ENCODE measurements around the gene NEURL2. TPM values are rescaled to one million over a fixed set of nuclear protein-coding genes. Genes with fewer than 3 reads are reported as not detected.
"Not testable (repeated sequence)": the region's sequence is repeated elsewhere in the genome, so short reads cannot be mapped to it uniquely, and the experiment has no call there.

NEURL2 gene
- total RNA-seq, 4 donors from 2014 or later = 8.5 to 32.0 (median 11.6) TPM

GRCh38 chr20:45904583-45905504 lies 13.8 kb upstream of the NEURL2 start:
- no peak for DNase-seq (ENCODE audit: low spot score)
- no peak for TF ChIP-seq CTCF (IDR thresholded peaks at IDR 0.05)
- ATAC-seq (ENCODE audit: low FRiP score) = no peak

GRCh38 chr20:45902199-45902701 lies 11.2 kb upstream of the NEURL2 start:
- ATAC-seq (ENCODE audit: low FRiP score) = no peak
- TF ChIP-seq CTCF (IDR thresholded peaks at IDR 0.05) = no peak
- no peak for DNase-seq (ENCODE audit: low spot score)

GRCh38 chr20:45901332-45901731 lies 10.3 kb upstream of the NEURL2 start:
- DNase-seq (ENCODE audit: low spot score); ATAC-seq (ENCODE audit: low FRiP score): not testable (repeated sequence)

GRCh38 chr20:45899046-45899835 lies 8.2 kb upstream of the NEURL2 start:
- DNase-seq (ENCODE audit: low spot score) (no peak), ATAC-seq (ENCODE audit: low FRiP score) (no peak)
- TF ChIP-seq CTCF (IDR thresholded peaks at IDR 0.05) = no peak

DNA sequence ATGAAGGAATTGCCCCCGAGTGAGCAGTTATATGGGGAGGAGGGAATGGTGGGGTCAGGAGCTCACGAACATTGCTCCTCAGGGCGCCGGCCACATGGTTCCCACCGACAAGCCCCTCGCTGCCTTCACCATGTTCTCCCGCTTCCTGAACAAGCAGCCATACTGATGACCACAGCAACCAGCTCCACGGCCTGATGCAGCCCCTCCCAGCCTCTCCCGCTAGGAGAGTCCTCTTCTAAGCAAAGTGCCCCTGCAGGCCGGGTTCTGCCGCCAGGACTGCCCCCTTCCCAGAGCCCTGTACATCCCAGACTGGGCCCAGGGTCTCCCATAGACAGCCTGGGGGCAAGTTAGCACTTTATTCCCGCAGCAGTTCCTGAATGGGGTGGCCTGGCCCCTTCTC lies 7.3 kb upstream of the NEURL2 start:
- DNase-seq (ENCODE audit: low spot score) = no peak
- no peak for ATAC-seq (ENCODE audit: low FRiP score)
- no peak for TF ChIP-seq CTCF (IDR thresholded peaks at IDR 0.05)

GRCh38 chr20:45897692-45898091 lies 6.7 kb upstream of the NEURL2 start:
- no peak for TF ChIP-seq CTCF (IDR thresholded peaks at IDR 0.05)
- ATAC-seq (ENCODE audit: low FRiP score) = no peak

GRCh38 chr20:45897289-45897688 lies 6.3 kb upstream of the NEURL2 start:
- no peak for ATAC-seq (ENCODE audit: low FRiP score)
- no peak for TF ChIP-seq CTCF (IDR thresholded peaks at IDR 0.05)

More at GRCh38 chr20:45897692-45898091, 6.7 kb upstream of the NEURL2 start:
- no peak for DNase-seq (ENCODE audit: low spot score)

More at GRCh38 chr20:45897289-45897688, 6.3 kb upstream of the NEURL2 start:
- DNase-seq (ENCODE audit: low spot score) = no peak

All from omental fat pad (tissue), 4 donors.